ENCODE data around the gene WNK4. TPM values are rescaled to one million over a fixed set of nuclear protein-coding genes. Genes with fewer than 3 reads are reported as not detected.
A peak's percentile ranks its signal among the peaks of the same experiment; 100 is the strongest.

Gene WNK4
- total and polyA plus RNA-seq, 10 of the 15 experiments (the other 5 are each of a cell fraction or from before 2014, with no cell fraction given), result 0.06 to 0.29 (median 0.13) TPM; not detected in 5

DNA sequence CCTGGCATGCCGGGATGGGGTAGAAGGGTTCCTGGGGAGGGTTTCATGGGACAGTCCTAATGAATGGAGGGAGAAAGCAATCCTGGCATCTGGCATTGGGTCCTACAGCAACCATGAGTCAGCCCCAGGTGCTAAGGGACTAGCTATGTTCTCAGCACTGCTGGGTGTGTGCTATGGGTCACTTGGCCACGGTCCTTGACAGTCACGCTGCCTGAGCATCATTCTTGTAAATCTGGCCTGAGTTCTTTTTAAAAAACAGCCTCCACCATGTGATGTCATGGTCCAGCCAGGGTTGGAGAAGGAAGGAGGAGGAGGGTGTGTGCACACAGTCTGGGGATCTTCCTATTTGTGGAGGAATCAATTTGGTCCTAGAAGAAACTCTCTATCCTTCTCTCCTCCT, 25.6 kb upstream of the WNK4 start:
- in situ Hi-C loops (cut with MboI), result loop anchor here (5.0 kb wide), 1 partner anchor 48 kb away; no protein-coding TSS in a partner anchor

More for the DNA sequence above, 25.6 kb upstream of the WNK4 start:
- CTCF ChIA-PET, result interaction anchor here (1.0 to 2.1 kb wide), 3 partner anchors 9 to 176 kb away, joined by 3 to 10 read pairs (median 4); no protein-coding TSS in a partner anchor
- FAIRE-seq, result no peak
- H4K20me1 ChIP-seq (ENCODE audit: control insufficient read depth, insufficient read depth), result no peaks in the 10 kb centered on the region
- no peak overlapping the region for H3K27ac ChIP-seq (ENCODE audit: control insufficient read depth, insufficient read depth)
- H2AFZ ChIP-seq (ENCODE audit: control insufficient read depth, low read depth, low read length), result no peak overlapping the region
- DNase-seq (ENCODE audit: low read depth, low spot score), result no peak
- no peaks in the 10 kb centered on the region; a peak in 1 of 4 replicates for H3K27me3 ChIP-seq (replicated peaks in 1 of 2; ENCODE audit: control insufficient read depth in 2 of 2, insufficient read depth in 2 of 2, low read length in 1 of 2)
- intact Hi-C loops (cut with micrococcal nuclease; ENCODE audit: unreplicated experiment), result no loop called here
- BruUV-seq (replicated peaks), result no TSS peak
- no peaks in the 10 kb centered on the region for H3K9me3 ChIP-seq (replicated peaks; ENCODE audit: control insufficient read depth, insufficient read depth, low read length)
- H3K36me3 ChIP-seq (ENCODE audit: control insufficient read depth in 2 of 2, insufficient read depth in 2 of 2, low read length in 1 of 2), result no peaks in the 10 kb centered on the region
- H3K4me3 ChIP-seq, result no peak overlapping the region
- RAD21 ChIA-PET (ENCODE audit: unreplicated experiment), result interaction anchor here (0.6 kb wide), 1 partner anchor 789 kb away, joined by 3 read pairs; no protein-coding TSS in a partner anchor
- TF ChIP-seq RAD21 (IDR thresholded peaks at IDR 0.05; ENCODE audit: insufficient read depth, low read depth, low read length), result no peak
- no peak for TF ChIP-seq CBFB (IDR thresholded peaks at IDR 0.05; ENCODE audit: low read depth)
- TF ChIP-seq TCF12 (IDR thresholded peaks at IDR 0.05; ENCODE audit: low read depth, low read length), result no peak
- TF ChIP-seq SIX5 (IDR thresholded peaks at IDR 0.05; ENCODE audit: low read depth, low read length, severe bottlenecking), result no peak
- no peak for TF ChIP-seq MAX (IDR thresholded peaks at IDR 0.05; ENCODE audit: low read depth, low read length)
- TF ChIP-seq IKZF2 (IDR thresholded peaks at IDR 0.05), result no peak
- TF ChIP-seq PAX5 (IDR thresholded peaks at IDR 0.05; ENCODE audit: borderline replicate concordance, low read depth, low read length), result peak; percentile 26; the same call in 1 of the 2 replicates
- no peak overlapping the region for H3K9ac ChIP-seq (ENCODE audit: control insufficient read depth, insufficient read depth, low read length)
- no peaks in the 10 kb centered on the region for H3K79me2 ChIP-seq (ENCODE audit: control insufficient read depth, insufficient read depth, low read length)
- 18% methylated on average over 3 of the region's 3 CpGs for WGBS (ENCODE audit: insufficient coverage, insufficient replicate concordance, low lambda C conversion rate, missing lambda C conversion rate)
- H3K4me2 ChIP-seq (ENCODE audit: control insufficient read depth, insufficient read depth), result no peak overlapping the region
- POLR2A ChIA-PET, result interaction anchor here (0.5 to 1.1 kb wide), 3 partner anchors 70 to 131 kb away, joined by 3 to 6 read pairs (median 3); no protein-coding TSS in a partner anchor
- no peak for ATAC-seq
- SMC1A ChIA-PET (ENCODE audit: uncharacterized antibody, unreplicated experiment), result no interaction called here
- H3K4me1 ChIP-seq (ENCODE audit: control insufficient read depth, insufficient read depth, low read length), result peaks cover 2% of the 10 kb centered on the region; the same call in 1 of the 2 replicates

All from GM12878 (cell line).